K562 (cell line): ENCODE data around the gene SEC14L3. TPM values are rescaled to one million over a fixed set of nuclear protein-coding genes. Genes with fewer than 3 reads are reported as not detected.
A peak's percentile ranks its signal among the peaks of the same experiment; 100 is the strongest.

Experiments
- CEBPG ChIP-seq, 3 experiments: fragments of 200-800 bp in 1 of 3; sonication (Bioruptor generic) in 1 of 3; sonication (generic) in 1 of 3; formaldehyde crosslinking in 1 of 3; IDR thresholded peaks in 2 of 3; conservative IDR thresholded peaks in 1 of 3; 2 replicates each; pipeline versions ENCODE4 v1.6.1 to v1.8.0; 2016 to 2022; ENCODE audit warnings: missing compliant biosample characterization in 2 of 3, missing genetic modification characterization in 2 of 3, mild to moderate bottlenecking in 1 of 3, missing genetic modification reagents in 1 of 3
- DACH1 ChIP-seq: fragments of 450-650 bp; IDR thresholded peaks from 2 replicates; pipeline ENCODE4 v1.6.1; 2018; ENCODE audit not compliant: partially characterized antibody
- ESRRA ChIP-seq: fragments of 450-650 bp; IDR thresholded peaks from 2 replicates; pipeline ENCODE4 v1.6.1; 2014; ENCODE audit warnings: low read depth, mild to moderate bottlenecking, moderate library complexity, borderline replicate concordance
- HDAC1 ChIP-seq, 2 experiments: fragments of 450-650 bp; IDR thresholded peaks; 2 replicates each; pipeline ENCODE4 v1.6.1; 2016 to 2017; ENCODE audit warnings: inconsistent platforms in 1 of 2, mild to moderate bottlenecking in 1 of 2, moderate library complexity in 1 of 2
- POLR2AphosphoS5 ChIP-seq: IDR thresholded peaks from 2 replicates; pipeline ENCODE4 v1.6.1; 2011; ENCODE audit warnings: mild to moderate bottlenecking, low read depth, low read length, moderate library complexity; ENCODE audit not compliant: control insufficient read depth, insufficient read depth
- TCF7 ChIP-seq: sonication (generic); IDR thresholded peaks from 2 replicates; pipeline ENCODE4 v1.6.1; 2016; ENCODE audit warnings: antibody characterized with exemption, borderline replicate concordance
- ZNF644 ChIP-seq: fragments of 200-800 bp; sonication (Bioruptor generic); IDR thresholded peaks from 2 replicates; pipeline ENCODE4 v1.6.1; 2016; ENCODE audit warnings: low read depth, missing genetic modification characterization, missing compliant biosample characterization
- polyA plus RNA-seq, 8 experiments: library from polyadenylated mRNA; depleted of rRNA in 4 of 8; stranded (reverse) in 5 of 8; unstranded in 3 of 8; fragments of >200 nt; fragmentation: Nextera tagmentation in 2 of 8; fragmentation: Illumina TruSeq in 1 of 8; extraction: Ambion mirVana in 2 of 8; extraction: Trizol in 1 of 8; gene quantifications; 2 replicates each; pipeline versions ENCODE4 v1.2.1 to v1.2.3, GENCODE V29; 2011 to 2014; ENCODE audit warnings: inconsistent platforms in 1 of 8, missing spikeins in 1 of 8
- total RNA-seq, 7 experiments: library from RNA; depleted of rRNA in 6 of 7; stranded (reverse); fragments of >200 nt in 6 of 7; fragmentation: Illumina TruSeq in 2 of 7; extraction: Trizol in 2 of 7; gene quantifications; 2 replicates each; pipeline versions ENCODE4 v1.2.1 to v1.2.3, GENCODE V29; 2011 to 2021; ENCODE audit warnings: low replicate concordance in 1 of 7
- TF ChIP-seq, protein P1 (sequence below), 2 experiments: fragments of 450-650 bp; IDR thresholded peaks; 2 replicates each; pipeline ENCODE4 v1.6.1; 2016; ENCODE audit warnings: mild to moderate bottlenecking in 2 of 2, borderline replicate concordance in 1 of 2, low read depth in 1 of 2, moderate library complexity in 1 of 2
- TF ChIP-seq, protein P2 (sequence below): fragments of 450-650 bp; IDR thresholded peaks from 2 replicates; pipeline ENCODE4 v1.6.1; 2016; ENCODE audit warnings: low read depth, mild to moderate bottlenecking, moderate library complexity
- TF ChIP-seq, protein P3 (sequence below): fragments of 450-650 bp; IDR thresholded peaks from 2 replicates; pipeline ENCODE4 v1.7.0; 2016; ENCODE audit warnings: borderline replicate concordance

Gene SEC14L3
- total and polyA plus RNA-seq, 9 of the 15 experiments (the other 6 are each of a cell fraction or from before 2014, with no cell fraction given) = not detected

DNA sequence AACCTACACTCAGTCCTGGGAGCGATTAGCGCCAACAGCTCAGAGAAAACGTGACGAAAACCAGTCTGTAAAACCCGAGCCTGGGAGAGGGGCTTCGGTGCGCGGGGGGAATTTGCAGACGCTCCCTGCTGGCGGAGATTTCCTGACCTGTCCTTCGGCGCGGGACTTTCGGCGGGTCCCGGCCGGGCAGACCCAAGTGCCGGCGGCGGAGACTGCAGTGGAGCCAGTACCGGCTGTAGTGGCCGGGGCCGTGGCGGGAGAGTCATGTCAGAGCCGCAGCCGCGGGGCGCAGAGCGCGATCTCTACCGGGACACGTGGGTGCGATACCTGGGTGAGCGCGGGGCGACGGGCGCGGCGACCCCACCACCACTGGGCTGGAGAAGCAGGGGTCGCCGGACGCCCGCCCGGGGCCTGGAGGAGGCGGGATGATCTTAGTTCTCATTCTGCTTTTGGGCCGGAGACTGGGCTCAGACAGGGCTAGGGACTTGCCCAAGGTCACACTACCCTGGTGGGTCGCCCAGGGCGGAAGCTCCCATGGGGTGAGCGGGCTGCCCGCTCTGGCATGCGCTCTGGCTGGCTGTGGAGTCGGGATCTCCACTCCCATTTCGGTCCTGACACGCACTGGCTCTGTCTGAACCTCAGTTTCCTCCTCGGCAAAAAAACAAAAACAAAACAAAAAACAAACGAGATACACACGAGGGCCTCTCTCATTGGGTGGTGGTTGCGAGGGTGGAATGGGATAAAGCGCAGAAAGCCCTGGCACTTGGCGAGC is 46.0 kb downstream of the SEC14L3 start, which contains the start of gene MTFP1 (continued):
- TF ChIP-seq, protein P1, sequence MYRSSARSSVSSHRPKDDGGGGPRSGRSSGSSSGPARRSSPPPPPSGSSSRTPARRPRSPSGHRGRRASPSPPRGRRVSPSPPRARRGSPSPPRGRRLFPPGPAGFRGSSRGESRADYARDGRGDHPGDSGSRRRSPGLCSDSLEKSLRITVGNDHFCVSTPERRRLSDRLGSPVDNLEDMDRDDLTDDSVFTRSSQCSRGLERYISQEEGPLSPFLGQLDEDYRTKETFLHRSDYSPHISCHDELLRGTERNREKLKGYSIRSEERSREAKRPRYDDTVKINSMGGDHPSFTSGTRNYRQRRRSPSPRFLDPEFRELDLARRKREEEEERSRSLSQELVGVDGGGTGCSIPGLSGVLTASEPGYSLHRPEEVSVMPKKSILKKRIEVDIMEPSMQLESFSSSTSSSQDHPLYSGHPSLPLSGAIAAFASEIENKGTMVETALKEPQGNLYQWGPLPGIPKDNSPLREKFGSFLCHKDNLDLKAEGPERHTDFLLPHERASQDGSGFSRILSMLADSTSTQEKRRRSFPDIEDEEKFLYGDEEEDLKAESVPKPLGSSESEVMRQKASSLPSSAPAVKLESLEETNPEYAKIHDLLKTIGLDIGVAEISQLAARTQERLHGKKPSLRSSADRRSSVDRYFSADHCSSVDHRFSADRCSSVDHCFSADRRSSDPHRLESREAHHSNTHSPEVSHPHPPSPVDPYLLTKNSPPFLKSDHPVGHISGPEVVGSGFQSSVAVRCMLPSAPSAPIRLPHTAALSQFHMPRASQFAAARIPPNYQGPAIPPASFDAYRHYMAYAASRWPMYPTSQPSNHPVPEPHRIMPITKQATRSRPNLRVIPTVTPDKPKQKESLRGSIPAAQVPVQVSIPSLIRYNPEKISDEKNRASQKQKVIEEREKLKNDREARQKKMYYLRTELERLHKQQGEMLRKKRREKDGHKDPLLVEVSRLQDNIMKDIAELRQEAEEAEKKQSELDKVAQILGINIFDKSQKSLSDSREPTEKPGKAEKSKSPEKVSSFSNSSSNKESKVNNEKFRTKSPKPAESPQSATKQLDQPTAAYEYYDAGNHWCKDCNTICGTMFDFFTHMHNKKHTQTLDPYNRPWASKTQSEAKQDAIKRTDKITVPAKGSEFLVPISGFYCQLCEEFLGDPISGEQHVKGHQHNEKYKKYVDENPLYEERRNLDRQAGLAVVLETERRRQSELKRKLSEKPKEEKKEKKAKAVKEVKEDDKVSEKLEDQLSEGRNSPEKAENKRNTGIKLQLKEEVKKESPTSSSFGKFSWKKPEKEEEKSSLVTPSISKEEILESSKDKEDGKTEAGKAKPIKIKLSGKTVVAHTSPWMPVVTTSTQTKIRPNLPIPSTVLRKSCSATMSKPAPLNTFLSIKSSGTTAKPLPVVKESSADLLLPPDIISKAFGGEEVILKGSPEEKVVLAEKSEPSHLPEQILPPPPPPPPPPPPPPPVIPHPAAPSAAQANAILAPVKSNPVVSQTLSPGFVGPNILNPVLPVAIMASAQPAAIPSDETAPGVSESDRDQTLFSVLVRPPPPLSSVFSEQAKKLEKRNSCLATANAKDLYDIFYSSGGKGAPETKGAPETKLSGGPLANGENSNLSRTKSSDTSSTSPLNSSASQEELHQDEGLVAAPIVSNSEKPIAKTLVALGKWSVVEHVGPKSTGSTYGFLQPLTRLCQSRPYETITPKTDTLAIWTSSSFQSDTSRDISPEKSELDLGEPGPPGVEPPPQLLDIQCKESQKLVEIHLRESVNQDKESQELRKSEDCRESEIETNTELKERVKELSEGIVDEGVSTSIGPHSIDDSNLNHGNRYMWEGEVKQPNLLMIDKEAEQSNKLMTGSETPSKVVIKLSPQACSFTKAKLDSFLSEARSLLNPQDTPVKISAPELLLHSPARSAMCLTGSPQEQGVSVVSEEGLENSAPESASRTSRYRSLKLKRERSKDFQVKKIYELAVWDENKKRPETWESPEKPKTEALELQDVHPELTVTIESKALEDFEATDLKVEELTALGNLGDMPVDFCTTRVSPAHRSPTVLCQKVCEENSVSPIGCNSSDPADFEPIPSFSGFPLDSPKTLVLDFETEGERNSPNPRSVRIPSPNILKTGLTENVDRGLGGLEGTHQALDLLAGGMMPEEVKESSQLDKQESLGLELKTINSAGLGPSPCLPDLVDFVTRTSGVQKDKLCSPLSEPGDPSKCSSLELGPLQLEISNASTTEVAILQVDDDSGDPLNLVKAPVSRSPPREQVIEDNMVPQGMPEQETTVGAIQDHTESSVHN (IDR thresholded peaks at IDR 0.05; ENCODE audit: borderline replicate concordance in 1 of 2, low read depth in 1 of 2) = no peak
- peak in 1 of 2 experiments; percentile 34; a peak in 1 of 4 replicates for TF ChIP-seq HDAC1 (IDR thresholded peaks at IDR 0.05)
- peak; percentile 65; the same call in 1 of the 2 replicates for TF ChIP-seq ESRRA
- TF ChIP-seq POLR2AphosphoS5 = peak; percentile 30; the same call in 1 of the 2 replicates
- no peak for TF ChIP-seq DACH1
- TF ChIP-seq TCF7 = no peak
- TF ChIP-seq CEBPG (CRISPR knock-in tag; IDR thresholded peaks at IDR 0.05) = no peak
- no peak for TF ChIP-seq CEBPG (tag; conservative IDR thresholded peaks at IDR 0.05 in 1 of 2, IDR thresholded peaks at IDR 0.05 in 1 of 2)
- TF ChIP-seq, protein P2, sequence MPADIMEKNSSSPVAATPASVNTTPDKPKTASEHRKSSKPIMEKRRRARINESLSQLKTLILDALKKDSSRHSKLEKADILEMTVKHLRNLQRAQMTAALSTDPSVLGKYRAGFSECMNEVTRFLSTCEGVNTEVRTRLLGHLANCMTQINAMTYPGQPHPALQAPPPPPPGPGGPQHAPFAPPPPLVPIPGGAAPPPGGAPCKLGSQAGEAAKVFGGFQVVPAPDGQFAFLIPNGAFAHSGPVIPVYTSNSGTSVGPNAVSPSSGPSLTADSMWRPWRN = no peak
- TF ChIP-seq, protein P3, sequence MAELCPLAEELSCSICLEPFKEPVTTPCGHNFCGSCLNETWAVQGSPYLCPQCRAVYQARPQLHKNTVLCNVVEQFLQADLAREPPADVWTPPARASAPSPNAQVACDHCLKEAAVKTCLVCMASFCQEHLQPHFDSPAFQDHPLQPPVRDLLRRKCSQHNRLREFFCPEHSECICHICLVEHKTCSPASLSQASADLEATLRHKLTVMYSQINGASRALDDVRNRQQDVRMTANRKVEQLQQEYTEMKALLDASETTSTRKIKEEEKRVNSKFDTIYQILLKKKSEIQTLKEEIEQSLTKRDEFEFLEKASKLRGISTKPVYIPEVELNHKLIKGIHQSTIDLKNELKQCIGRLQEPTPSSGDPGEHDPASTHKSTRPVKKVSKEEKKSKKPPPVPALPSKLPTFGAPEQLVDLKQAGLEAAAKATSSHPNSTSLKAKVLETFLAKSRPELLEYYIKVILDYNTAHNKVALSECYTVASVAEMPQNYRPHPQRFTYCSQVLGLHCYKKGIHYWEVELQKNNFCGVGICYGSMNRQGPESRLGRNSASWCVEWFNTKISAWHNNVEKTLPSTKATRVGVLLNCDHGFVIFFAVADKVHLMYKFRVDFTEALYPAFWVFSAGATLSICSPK = no peak
- no peak for TF ChIP-seq ZNF644
